NCI-H82 treated with DMSO at 0.1 percent for 48 hours (cell line): ENCODE results near the gene MEDAG.

Experiments
- DNase-seq: peaks from one replicate; lab custom pipeline; 2025; ENCODE audit not compliant: unreplicated experiment; lab: John Stamatoyannopoulos, UW

The MEDAG gene

GRCh38 chr13:30905932-30906383 is at the start of gene MEDAG:
TSS of gene MEDAG (plus strand) at chr13:30906271. CDS start at chr13:30906516, 245 bp downstream.
- DNase-seq, result no peak

GRCh38 chr13:30857018-30857417 is 49.1 kb upstream of the MEDAG start:
- DNase-seq, result no peak

GRCh38 chr13:30857636-30858035 is 48.4 kb upstream of the MEDAG start:
- no peak for DNase-seq

- DNase-seq, result no peak
Observed at GRCh38 chr13:30859326-30859725, 46.7 kb upstream of the MEDAG start.

GRCh38 chr13:30861163-30861562 is 44.9 kb upstream of the MEDAG start:
- DNase-seq, result no peak

GRCh38 chr13:30861836-30862467 is 44.1 kb upstream of the MEDAG start:
- no peak for DNase-seq

GRCh38 chr13:30862707-30863106 is 43.4 kb upstream of the MEDAG start:
- DNase-seq, result no peak

GRCh38 chr13:30863231-30863630 is 42.8 kb upstream of the MEDAG start:
- no peak for DNase-seq

GRCh38 chr13:30863796-30864195 is 42.3 kb upstream of the MEDAG start:
- DNase-seq, result no peak

- peak; percentile 92 for DNase-seq
Observed at GRCh38 chr13:30864433-30865122, 41.5 kb upstream of the MEDAG start.

- DNase-seq, result peak; percentile 83
Observed at GRCh38 chr13:30865123-30866049, 40.7 kb upstream of the MEDAG start.

- DNase-seq, result peak; percentile 68
Observed at GRCh38 chr13:30866677-30867076, 39.4 kb upstream of the MEDAG start.

- DNase-seq, result no peak
Observed at GRCh38 chr13:30867089-30867669, 38.9 kb upstream of the MEDAG start.

GRCh38 chr13:30868799-30869470 is 37.1 kb upstream of the MEDAG start:
- DNase-seq, result no peak

- no peak for DNase-seq
Observed at GRCh38 chr13:30869491-30869890, 36.6 kb upstream of the MEDAG start.

- no peak for DNase-seq
Observed at GRCh38 chr13:30870049-30870884, 35.8 kb upstream of the MEDAG start.

- DNase-seq, result no peak
Observed at GRCh38 chr13:30870916-30871587, 35.0 kb upstream of the MEDAG start.

- DNase-seq, result no peak
Observed at GRCh38 chr13:30871588-30872275, 34.3 kb upstream of the MEDAG start.

GRCh38 chr13:30872276-30872594 is 33.8 kb upstream of the MEDAG start:
- DNase-seq, result no peak
